Measurements from ENCODE around the gene ATP6V0E2.

The ATP6V0E2 gene

GRCh38 chr7:149884016-149884415, 10.2 kb downstream of the ATP6V0E2 start:
- Histone ChIP-seq H3K27me3 (ENCODE audit: low read depth, low read length) (no peaks in the 10 kb centered on the region), H3K27ac (ENCODE audit: low read length) (no peak overlapping the region), H3K4me2 (ENCODE audit: low read length) (peak overlapping the region; percentile 72), H3K9ac (ENCODE audit: low read length) (no peak overlapping the region), H3K79me2 (ENCODE audit: low read length) (no peaks in the 10 kb centered on the region), H3K4me3 (ENCODE audit: low read length) (no peak overlapping the region), H3K36me3 (replicated peaks; ENCODE audit: low read depth, low read length) (no peaks in the 10 kb centered on the region), H2AFZ (ENCODE audit: low read depth, low read length) (no peak overlapping the region), H4K20me1 (ENCODE audit: insufficient read depth, low read length) (no peaks in the 10 kb centered on the region), H3K9me3 (ENCODE audit: insufficient read depth, low read length) (no peaks in the 10 kb centered on the region), H3K4me1 (ENCODE audit: low read length) (peaks cover 33% of the 10 kb centered on the region)
- TF ChIP-seq EZH2phosphoT487 (IDR thresholded peaks at IDR 0.05; ENCODE audit: low read depth) (no peak), CTCF (IDR thresholded peaks at IDR 0.05; ENCODE audit: low read depth, low read length) (no peak)

- no peaks in the 10 kb centered on the region for H4K20me1 ChIP-seq (ENCODE audit: insufficient read depth, low read length)
- no peaks in the 10 kb centered on the region for H3K9me3 ChIP-seq (ENCODE audit: insufficient read depth, low read length)
- H3K4me3 ChIP-seq (ENCODE audit: low read length) = no peak overlapping the region
- no peaks in the 10 kb centered on the region for H3K79me2 ChIP-seq (ENCODE audit: low read length)
- H3K4me1 ChIP-seq (ENCODE audit: low read length) = peaks cover 33% of the 10 kb centered on the region
- no peaks in the 10 kb centered on the region for H3K27me3 ChIP-seq (ENCODE audit: low read depth, low read length)
- H3K27ac ChIP-seq (ENCODE audit: low read length) = no peak overlapping the region
- no peak for TF ChIP-seq CTCF (IDR thresholded peaks at IDR 0.05; ENCODE audit: low read depth, low read length)
- TF ChIP-seq EZH2phosphoT487 (IDR thresholded peaks at IDR 0.05; ENCODE audit: low read depth) = no peak
- no peaks in the 10 kb centered on the region for H3K36me3 ChIP-seq (replicated peaks; ENCODE audit: low read depth, low read length)
- no peak overlapping the region for H3K4me2 ChIP-seq (ENCODE audit: low read length)
- no peak overlapping the region for H2AFZ ChIP-seq (ENCODE audit: low read depth, low read length)
- H3K9ac ChIP-seq (ENCODE audit: low read length) = no peak overlapping the region
Observed at GRCh38 chr7:149884541-149884940, 10.8 kb downstream of the ATP6V0E2 start.

- H3K4me1 ChIP-seq (ENCODE audit: low read length) = peaks cover 33% of the 10 kb centered on the region
Observed at GRCh38 chr7:149885191-149886017, 11.6 kb downstream of the ATP6V0E2 start.

GRCh38 chr7:149886018-149886415, 12.2 kb downstream of the ATP6V0E2 start:
- no peak overlapping the region for H2AFZ ChIP-seq (ENCODE audit: low read depth, low read length)
- H3K27me3 ChIP-seq (ENCODE audit: low read depth, low read length) = no peaks in the 10 kb centered on the region
- peaks cover 33% of the 10 kb centered on the region for H3K4me1 ChIP-seq (ENCODE audit: low read length)
- no peaks in the 10 kb centered on the region for H3K9me3 ChIP-seq (ENCODE audit: insufficient read depth, low read length)
- no peak overlapping the region for H3K9ac ChIP-seq (ENCODE audit: low read length)
- H3K79me2 ChIP-seq (ENCODE audit: low read length) = no peaks in the 10 kb centered on the region
- TF ChIP-seq CTCF (IDR thresholded peaks at IDR 0.05; ENCODE audit: low read depth, low read length) = no peak
- no peak overlapping the region for H3K27ac ChIP-seq (ENCODE audit: low read length)
- H3K36me3 ChIP-seq (replicated peaks; ENCODE audit: low read depth, low read length) = no peaks in the 10 kb centered on the region
- H4K20me1 ChIP-seq (ENCODE audit: insufficient read depth, low read length) = no peaks in the 10 kb centered on the region
- no peak overlapping the region for H3K4me3 ChIP-seq (ENCODE audit: low read length)
- H3K4me2 ChIP-seq (ENCODE audit: low read length) = peak overlapping the region; percentile 45

More at GRCh38 chr7:149885191-149886017, 11.6 kb downstream of the ATP6V0E2 start:
- Histone ChIP-seq H3K27ac (ENCODE audit: low read length) (no peak overlapping the region), H3K9ac (ENCODE audit: low read length) (no peak overlapping the region), H3K4me2 (ENCODE audit: low read length) (peak overlapping the region; percentile 15; the same call in 1 of the 2 replicates), H4K20me1 (ENCODE audit: insufficient read depth, low read length) (no peaks in the 10 kb centered on the region), H3K36me3 (replicated peaks; ENCODE audit: low read depth, low read length) (no peaks in the 10 kb centered on the region), H2AFZ (ENCODE audit: low read depth, low read length) (no peak overlapping the region), H3K4me3 (ENCODE audit: low read length) (no peak overlapping the region), H3K79me2 (ENCODE audit: low read length) (no peaks in the 10 kb centered on the region), H3K27me3 (ENCODE audit: low read depth, low read length) (no peaks in the 10 kb centered on the region), H3K9me3 (ENCODE audit: insufficient read depth, low read length) (no peaks in the 10 kb centered on the region)
- TF ChIP-seq EZH2phosphoT487 (IDR thresholded peaks at IDR 0.05; ENCODE audit: low read depth) = no peak
